Measurements from ENCODE around the gene PAPOLB. TPM values are rescaled to one million over a fixed set of nuclear protein-coding genes. Genes with fewer than 3 reads are reported as not detected.

Gene PAPOLB
- total and polyA plus RNA-seq, 2 donors (not counting 3 experiments of a cell fraction or from before 2014, with no cell fraction given) = 0.07 TPM; not detected in 1

- Histone ChIP-seq H3K4me3 (replicated peaks in 1 of 3; ENCODE audit: insufficient read depth in 1 of 3, low read depth in 1 of 3, low read length in 3 of 3) (no peak overlapping the region), H2AFZ (ENCODE audit: low read depth, low read length) (no peak overlapping the region), H3K79me2 (ENCODE audit: control insufficient read depth, insufficient read depth, low read length) (no peaks in the 10 kb centered on the region), H3K4me2 (ENCODE audit: insufficient read depth, low read length) (no peak overlapping the region), H3K4me1 (ENCODE audit: control insufficient read depth, extremely low read depth, insufficient read depth, low read length) (no peaks in the 10 kb centered on the region), H3K9me1 (replicated peaks; ENCODE audit: control insufficient read depth, extremely low read depth, insufficient read depth, low read length) (no peaks in the 10 kb centered on the region), H3K27ac (ENCODE audit: insufficient read depth, low read depth, low read length) (no peak overlapping the region), H3K9me3 (replicated peaks; ENCODE audit: control insufficient read depth, insufficient read depth, low read length) (no peaks in the 10 kb centered on the region), H3K36me3 (ENCODE audit: control insufficient read depth in 2 of 2, extremely low read depth in 1 of 2, insufficient read depth in 2 of 2, low read length in 2 of 2) (no peaks in the 10 kb centered on the region), H4K20me1 (replicated peaks; ENCODE audit: control insufficient read depth, extremely low read depth, insufficient read depth, low read length) (no peaks in the 10 kb centered on the region), H3K9ac (replicated peaks; ENCODE audit: extremely low read depth, insufficient read depth, low read length) (no peak overlapping the region), H3K27me3 (ENCODE audit: control insufficient read depth in 2 of 2, insufficient read depth in 2 of 2, low read length in 2 of 2) (no peaks in the 10 kb centered on the region)
- dilution Hi-C loops (cut with MboI; ENCODE audit: extremely low pct_ligation_motif_present, low sequenced_read_pairs) = no loop called here
- DNase-seq (ENCODE audit: low read depth, low spot score) (no peak), FAIRE-seq (no peak)
- CTCF ChIA-PET = interaction anchor here (1.2 to 2.2 kb wide), 3 partner anchors 14 to 18 kb away, joined by 5 to 8 read pairs (median 7); no protein-coding TSS in a partner anchor
- TF ChIP-seq, protein P1, sequence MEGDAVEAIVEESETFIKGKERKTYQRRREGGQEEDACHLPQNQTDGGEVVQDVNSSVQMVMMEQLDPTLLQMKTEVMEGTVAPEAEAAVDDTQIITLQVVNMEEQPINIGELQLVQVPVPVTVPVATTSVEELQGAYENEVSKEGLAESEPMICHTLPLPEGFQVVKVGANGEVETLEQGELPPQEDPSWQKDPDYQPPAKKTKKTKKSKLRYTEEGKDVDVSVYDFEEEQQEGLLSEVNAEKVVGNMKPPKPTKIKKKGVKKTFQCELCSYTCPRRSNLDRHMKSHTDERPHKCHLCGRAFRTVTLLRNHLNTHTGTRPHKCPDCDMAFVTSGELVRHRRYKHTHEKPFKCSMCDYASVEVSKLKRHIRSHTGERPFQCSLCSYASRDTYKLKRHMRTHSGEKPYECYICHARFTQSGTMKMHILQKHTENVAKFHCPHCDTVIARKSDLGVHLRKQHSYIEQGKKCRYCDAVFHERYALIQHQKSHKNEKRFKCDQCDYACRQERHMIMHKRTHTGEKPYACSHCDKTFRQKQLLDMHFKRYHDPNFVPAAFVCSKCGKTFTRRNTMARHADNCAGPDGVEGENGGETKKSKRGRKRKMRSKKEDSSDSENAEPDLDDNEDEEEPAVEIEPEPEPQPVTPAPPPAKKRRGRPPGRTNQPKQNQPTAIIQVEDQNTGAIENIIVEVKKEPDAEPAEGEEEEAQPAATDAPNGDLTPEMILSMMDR (IDR thresholded peaks at IDR 0.05; ENCODE audit: extremely low read depth in 1 of 2, insufficient read depth in 1 of 2, low read depth in 1 of 2, low read length in 2 of 2) = peak in 1 of 2 donors; percentile 6
- TF ChIP-seq MYC (IDR thresholded peaks at IDR 0.05; ENCODE audit: low read depth, low read length) = no peak
- intact Hi-C loops (cut with micrococcal nuclease) = no loop called here
- BruUV-seq (replicated peaks) = no TSS peak
- POLR2A ChIA-PET = no interaction called here
Observed at GRCh38 chr7:4815609-4816418, 46.0 kb downstream of the PAPOLB start.

DNA sequence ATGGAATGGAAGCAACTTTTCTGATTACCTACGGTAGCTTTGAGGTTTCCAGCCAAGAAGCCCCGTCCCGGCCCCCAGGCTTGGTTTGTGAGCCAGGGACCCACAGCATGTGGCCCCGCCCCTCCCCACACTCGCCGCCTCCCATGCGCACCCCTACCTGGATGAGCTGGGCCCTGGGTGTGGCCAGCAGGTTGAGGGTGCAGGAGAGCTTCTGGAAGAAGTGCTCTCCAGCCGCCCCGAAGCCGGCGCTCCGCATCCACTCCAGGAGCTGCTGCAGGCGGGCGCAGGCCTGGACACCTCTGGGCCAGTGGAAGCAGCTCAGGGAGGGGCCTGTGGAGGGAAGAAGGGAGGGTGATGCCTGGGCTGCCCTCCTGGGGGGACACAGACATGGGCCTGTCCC lies 46.7 kb downstream of the PAPOLB start:
- Histone ChIP-seq H3K4me2 (ENCODE audit: insufficient read depth, low read length) (no peak overlapping the region), H3K4me1 (ENCODE audit: control insufficient read depth, extremely low read depth, insufficient read depth, low read length) (no peaks in the 10 kb centered on the region), H3K4me3 (replicated peaks in 1 of 3; ENCODE audit: insufficient read depth in 1 of 3, low read depth in 1 of 3, low read length in 3 of 3) (no peak overlapping the region), H3K27me3 (ENCODE audit: control insufficient read depth in 2 of 2, insufficient read depth in 2 of 2, low read length in 2 of 2) (no peaks in the 10 kb centered on the region), H3K27ac (ENCODE audit: insufficient read depth, low read depth, low read length) (no peak overlapping the region), H2AFZ (ENCODE audit: low read depth, low read length) (no peak overlapping the region), H3K79me2 (ENCODE audit: control insufficient read depth, insufficient read depth, low read length) (no peaks in the 10 kb centered on the region), H3K36me3 (ENCODE audit: control insufficient read depth in 2 of 2, extremely low read depth in 1 of 2, insufficient read depth in 2 of 2, low read length in 2 of 2) (no peaks in the 10 kb centered on the region), H4K20me1 (replicated peaks; ENCODE audit: control insufficient read depth, extremely low read depth, insufficient read depth, low read length) (no peaks in the 10 kb centered on the region), H3K9ac (replicated peaks; ENCODE audit: extremely low read depth, insufficient read depth, low read length) (no peak overlapping the region), H3K9me1 (replicated peaks; ENCODE audit: control insufficient read depth, extremely low read depth, insufficient read depth, low read length) (no peaks in the 10 kb centered on the region), H3K9me3 (replicated peaks; ENCODE audit: control insufficient read depth, insufficient read depth, low read length) (no peaks in the 10 kb centered on the region)
- dilution Hi-C loops (cut with MboI; ENCODE audit: extremely low pct_ligation_motif_present, low sequenced_read_pairs) (no loop called here), intact Hi-C loops (cut with micrococcal nuclease) (no loop called here)
- TF ChIP-seq MAX (IDR thresholded peaks at IDR 0.05; ENCODE audit: insufficient read depth, insufficient read length) (no peak), POLR2A (IDR thresholded peaks at IDR 0.05; ENCODE audit: low read depth, low read length) (no peak), EZH2 (IDR thresholded peaks at IDR 0.05; ENCODE audit: borderline replicate concordance, low read depth, low read length, severe bottlenecking) (no peak), GATA2 (IDR thresholded peaks at IDR 0.05; ENCODE audit: insufficient read depth, insufficient read length, low read depth, low read length) (no peak), FOS (IDR thresholded peaks at IDR 0.05; ENCODE audit: borderline replicate concordance, insufficient read depth, low read length) (no peak), JUN (IDR thresholded peaks at IDR 0.05; ENCODE audit: borderline replicate concordance, insufficient read depth, insufficient read length, low read depth) (no peak), POLR2AphosphoS5 (IDR thresholded peaks at IDR 0.05; ENCODE audit: insufficient read depth, low read depth, low read length) (no peak), MYC (IDR thresholded peaks at IDR 0.05; ENCODE audit: low read depth, low read length) (no peak)
- TF ChIP-seq, protein P1 (IDR thresholded peaks at IDR 0.05; ENCODE audit: extremely low read depth in 1 of 2, insufficient read depth in 1 of 2, low read depth in 1 of 2, low read length in 2 of 2) = no peak
- BruUV-seq (replicated peaks) = no TSS peak
- POLR2A ChIA-PET = no interaction called here
- CTCF ChIA-PET = interaction anchor here (1.2 kb wide), 1 partner anchor 17 kb away, joined by 7 read pairs; no protein-coding TSS in a partner anchor
- DNase-seq (ENCODE audit: low read depth, low spot score) (no peak), FAIRE-seq (no peak)
